PFSK-1 (cell line): Measurements from ENCODE around the gene UHRF1.

Experiments used
- POLR2AphosphoS5 ChIP-seq: IDR thresholded peaks from 2 replicates; pipeline ENCODE4 v1.6.1; 2012; ENCODE audit warnings: low read depth, mild to moderate bottlenecking, control low read depth, low read length, moderate library complexity
- TAF1 ChIP-seq: IDR thresholded peaks from 2 replicates; pipeline ENCODE4 v1.6.1; 2012; ENCODE audit warnings: low read length, control low read depth, borderline replicate concordance; ENCODE audit not compliant: insufficient read depth

DNA sequence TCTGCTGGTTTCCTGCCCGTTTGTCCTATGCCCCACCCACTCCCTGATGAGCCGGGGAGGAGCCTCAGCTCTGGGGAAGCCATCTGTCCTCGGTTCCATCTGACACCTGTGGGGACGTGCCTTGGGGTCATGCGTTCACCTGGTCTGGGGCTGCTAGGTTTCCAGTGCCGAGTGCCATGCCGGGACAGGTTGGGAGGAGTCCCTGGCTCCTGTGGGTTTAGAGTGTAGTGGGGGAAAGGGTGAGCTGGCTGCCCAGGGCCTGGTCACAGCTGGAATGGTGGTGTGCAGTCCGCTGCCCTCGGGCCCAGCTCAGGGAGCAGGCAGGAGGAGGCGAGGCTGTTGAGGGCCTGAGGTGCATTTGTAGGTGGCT lies 62.1 kb downstream of the UHRF1 start:
- no peak for TF ChIP-seq TAF1
- TF ChIP-seq POLR2AphosphoS5, result no peak
